NCI-H2081 (cell line): ENCODE results near the gene LRRC63.

ENCODE experiments used
- DNase-seq, 2 experiments: peaks; one replicate each; lab custom pipeline; 2025; lab: John Stamatoyannopoulos, UW

Gene LRRC63

DNA sequence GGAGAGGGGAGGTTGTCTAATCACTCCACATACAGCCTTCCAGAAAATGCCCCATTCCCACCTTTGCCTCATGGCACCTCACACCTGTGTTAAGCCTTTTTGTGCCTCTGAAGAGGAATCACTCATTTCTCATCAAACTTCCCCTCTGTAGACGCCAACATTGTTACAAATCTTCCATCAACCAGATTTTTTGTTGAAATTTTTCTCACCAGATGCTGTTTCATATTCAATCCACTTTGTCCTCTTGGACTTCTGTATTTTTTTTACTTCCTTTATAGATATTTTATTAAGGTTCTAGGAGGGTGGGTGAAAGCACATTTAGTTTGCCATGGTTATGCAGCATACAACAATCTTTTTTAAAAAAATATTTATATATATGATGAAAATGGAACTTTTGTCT, 101.3 kb downstream of the LRRC63 start:
- DNase-seq, result no peak

DNA sequence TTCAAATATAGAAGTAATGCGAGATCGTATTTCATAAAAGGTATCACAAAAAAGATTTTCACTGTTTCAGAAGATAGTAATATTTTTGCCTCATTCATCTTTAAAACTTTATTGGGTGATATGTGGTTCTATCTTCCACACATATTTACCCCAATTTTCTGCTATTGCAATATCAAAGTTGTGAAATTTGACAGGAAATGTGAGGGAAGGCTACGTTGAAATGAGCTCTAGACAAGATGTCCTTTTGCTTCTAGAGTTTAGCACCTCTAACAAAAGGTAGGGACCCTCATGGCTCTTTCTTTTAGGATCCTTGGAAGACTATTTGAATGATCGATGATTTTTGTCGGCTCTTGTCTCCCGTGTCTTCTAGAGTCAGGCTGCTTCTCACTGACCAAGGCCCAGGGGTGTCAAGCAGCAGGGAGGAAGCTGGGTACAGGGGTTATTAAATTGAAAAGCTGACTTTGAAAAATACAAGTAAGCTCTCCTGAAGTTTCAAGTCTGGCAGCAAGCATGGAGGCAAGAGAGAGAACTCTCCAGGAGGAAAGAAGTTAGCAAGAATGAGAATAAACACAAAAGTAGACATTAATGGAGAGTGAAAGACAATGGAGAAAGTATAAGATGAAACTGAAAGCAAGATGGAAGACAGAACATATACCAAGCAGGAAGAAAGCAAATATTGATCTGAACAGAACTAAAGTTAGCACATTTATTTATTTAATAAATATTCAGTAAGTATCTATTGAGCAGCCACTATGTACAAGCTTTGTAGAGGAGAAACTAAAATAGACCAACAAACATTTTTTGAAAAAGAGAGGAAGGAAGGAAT, 101.9 kb downstream of the LRRC63 start:
- no peak for DNase-seq

DNA sequence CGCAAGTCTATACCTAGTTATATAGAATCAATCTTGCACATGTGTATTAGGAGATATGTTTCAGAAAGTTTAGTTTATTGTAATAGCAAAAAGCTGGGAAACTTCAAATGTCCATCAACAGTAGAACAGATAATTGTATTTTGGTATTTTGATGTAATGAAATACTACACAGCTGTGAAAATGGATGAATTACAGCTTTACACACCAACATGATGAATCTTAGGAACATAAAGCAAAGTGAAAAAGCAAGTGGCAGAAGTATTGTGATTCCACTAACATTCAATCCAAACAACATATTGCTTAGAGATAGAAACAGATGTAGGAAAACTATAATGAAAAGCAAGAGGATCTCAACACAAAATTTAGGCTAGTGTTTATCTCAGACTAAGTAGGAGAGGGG, 102.9 kb downstream of the LRRC63 start:
- no peak for DNase-seq

DNA sequence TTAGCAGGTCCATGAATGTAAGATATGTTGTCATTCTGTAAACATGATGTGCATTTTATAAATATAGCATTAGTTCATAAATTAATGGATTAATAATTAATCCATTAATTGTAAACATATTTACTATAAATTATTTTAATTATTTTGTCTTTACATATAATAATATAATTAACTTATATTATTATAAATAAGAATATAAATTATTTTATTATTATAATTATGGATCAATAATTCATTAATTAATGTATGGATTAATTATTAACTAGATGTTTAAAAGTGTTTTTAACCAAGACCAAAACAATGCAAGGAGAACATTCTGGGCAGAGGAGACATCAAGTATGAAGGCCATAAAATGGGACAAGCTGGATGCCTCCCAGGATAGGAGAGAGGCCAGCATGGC, 103.3 kb downstream of the LRRC63 start:
- no peak for DNase-seq

DNA sequence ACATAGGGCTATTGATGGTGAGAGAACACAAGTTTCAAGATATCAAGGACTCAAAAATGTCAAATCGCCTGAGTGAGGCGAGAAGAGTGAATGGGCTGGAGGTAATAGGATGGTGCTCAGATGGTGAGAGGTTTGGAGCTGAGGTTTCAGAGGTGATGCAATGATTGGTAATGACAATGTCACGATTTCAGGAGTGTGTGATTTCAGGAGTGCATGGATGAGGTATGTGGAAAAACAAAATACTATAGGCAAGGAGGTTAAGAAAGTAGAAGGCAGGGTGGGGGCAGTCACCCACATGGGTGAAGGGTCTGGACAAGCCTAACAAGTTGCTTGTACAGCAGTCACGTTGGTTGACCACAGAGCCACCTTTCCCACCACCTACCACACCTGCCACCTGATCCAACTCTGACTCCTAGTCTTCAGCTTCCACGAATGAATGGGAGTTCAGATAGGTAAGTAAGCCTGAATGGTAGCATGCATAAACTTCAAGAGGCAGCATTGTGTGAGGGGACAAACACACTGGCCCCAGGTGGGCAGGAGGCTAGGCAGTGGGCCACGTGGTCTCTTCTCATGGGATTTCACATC, 103.9 kb downstream of the LRRC63 start:
- no peak for DNase-seq

DNA sequence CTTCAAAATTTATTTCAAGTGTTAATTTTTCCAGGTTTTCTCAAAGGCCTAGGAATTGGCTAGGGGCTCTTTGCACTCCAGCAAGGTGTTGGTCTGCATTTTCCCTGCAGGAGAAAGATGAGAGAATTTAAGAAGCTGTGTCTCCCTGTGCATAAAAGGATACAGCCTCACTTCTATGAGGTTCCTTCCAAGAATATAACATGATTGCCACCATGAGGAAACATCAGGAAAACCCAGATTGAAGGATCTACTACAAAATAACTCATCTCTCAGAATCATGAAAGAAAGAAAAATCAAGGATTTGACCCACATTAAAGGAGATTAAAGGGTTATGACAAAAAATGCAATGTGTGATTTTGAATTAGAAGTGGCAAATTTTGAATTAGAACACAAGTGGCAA, 105.4 kb downstream of the LRRC63 start:
- DNase-seq, result no peak

DNA sequence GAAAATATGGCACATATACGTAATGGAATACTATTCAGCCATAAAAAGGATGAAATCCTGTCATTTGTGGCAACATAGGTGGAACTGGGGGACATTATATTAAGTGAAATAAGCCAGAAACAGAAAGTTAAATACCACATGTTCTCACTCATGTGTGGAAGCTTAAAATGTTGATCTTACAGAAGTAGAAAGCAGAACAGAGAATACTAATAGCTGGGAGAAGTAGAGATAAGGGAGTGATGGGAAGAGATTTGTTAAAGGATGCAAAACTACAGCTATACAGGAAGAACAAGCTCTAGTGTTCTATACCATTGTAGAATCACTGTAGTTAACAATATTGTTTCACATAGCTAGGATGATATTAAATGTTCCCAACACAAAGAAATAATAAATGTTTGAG, 107.3 kb downstream of the LRRC63 start:
- no peak for DNase-seq

DNA sequence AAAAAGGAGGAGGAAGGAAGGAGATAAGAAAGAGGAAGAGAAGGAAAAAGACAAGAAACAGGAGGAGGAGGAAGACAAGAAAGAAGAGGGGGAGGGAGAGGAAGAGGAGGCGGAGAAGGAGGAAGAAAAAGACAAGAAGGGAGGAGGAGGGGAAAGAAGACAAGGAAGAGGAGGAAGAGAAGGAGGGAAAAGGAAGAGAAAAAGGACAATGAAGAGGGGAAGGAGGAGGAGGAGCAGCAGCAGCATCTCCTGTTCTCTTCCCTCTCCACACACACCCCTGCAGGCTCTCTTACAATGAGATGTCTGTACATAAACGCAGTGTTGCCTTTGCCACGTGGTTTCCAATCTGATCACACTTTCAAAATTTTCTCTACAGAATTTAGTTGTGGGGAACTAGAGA, 108.7 kb downstream of the LRRC63 start:
- DNase-seq, result no peak

DNA sequence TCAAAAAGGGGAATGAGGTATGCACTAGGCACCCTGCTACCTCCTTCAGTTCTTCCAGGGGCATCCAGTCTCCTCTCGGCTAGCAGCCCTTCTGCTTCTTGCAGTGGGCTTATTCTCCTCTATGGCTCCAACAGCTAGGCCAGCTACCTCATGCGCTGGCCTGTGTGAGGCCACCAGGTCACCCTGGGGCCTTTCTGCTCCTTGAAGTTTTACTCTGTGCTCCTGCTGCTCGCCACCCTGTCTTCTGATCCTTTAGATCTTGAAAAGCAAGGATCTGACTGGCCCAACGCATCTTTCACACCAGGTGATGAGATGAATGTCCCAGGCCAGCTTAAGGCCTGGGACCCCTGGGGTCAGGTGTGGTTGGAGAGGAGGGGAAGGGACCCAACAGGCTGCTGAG, 109.1 kb downstream of the LRRC63 start:
- DNase-seq, result no peak

DNA sequence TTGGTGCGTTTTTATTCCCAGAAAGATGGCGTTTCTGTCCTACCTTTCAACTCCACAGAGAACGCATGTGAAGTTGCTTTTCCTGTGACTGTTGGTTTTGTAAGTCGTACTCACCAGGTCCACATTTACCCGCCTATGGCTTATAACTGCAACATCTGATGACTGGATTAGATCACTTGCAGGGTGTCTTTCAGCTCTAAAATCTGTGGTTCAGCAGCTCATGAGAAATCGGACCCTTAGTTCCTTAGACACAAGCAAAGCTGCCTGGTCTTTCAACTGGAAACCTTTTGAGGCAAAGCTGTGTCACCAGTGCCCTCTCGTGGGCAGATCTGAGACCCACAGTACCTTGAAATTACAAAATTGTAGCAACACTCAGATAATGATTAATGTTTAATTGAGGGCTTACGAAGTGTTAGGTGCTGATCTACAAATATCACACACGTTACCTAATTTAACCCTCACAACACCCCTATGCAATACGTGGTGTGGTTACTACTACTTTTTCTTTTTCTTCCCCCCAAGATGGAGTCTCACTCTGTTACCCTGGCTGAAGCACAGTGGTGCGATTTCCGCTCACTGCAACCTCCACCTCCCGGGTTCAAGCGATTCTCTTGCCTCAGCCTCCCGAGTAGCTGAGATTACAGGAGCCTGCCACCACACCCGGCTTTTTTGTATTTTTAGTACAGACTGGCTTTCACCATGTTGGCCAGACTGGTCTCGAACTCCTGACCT, 109.9 kb downstream of the LRRC63 start:
- peak; percentile 2 to 51 for DNase-seq

DNA sequence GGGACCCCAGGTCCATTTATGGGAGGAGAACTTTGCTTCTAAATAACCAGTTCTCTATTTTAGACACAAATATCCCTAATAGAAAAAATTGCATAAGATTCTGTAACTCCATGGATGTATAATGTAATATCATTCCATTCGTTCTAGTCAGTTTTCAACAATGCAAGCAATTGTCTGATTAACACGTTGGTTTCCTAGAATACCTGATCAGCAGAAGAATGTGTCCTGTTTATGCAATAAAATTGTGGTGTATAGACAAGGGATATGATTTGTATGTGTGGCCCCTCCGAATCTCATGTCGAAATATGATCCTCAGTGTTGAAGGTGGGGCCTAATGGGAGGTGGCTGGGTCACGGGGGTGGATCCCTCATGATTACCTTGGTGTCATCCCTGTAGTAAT, 113.2 kb downstream of the LRRC63 start:
- DNase-seq, result no peak
